CD4-positive, alpha-beta T cell treated with Interleukin-4 for 1 hour (primary cell): ENCODE results near the gene ULBP2.
A peak's percentile ranks its signal among the peaks of the same experiment; 100 is the strongest.
"Not testable (repeated sequence)": the region's sequence is repeated elsewhere in the genome, so short reads cannot be mapped to it uniquely, and the experiment has no call there.

Experiments used
- DNase-seq, 2 donors: peaks; one replicate each; pipeline ENCODE4 v3.0.0-alpha.2; 2020 to 2022

The ULBP2 gene

DNA sequence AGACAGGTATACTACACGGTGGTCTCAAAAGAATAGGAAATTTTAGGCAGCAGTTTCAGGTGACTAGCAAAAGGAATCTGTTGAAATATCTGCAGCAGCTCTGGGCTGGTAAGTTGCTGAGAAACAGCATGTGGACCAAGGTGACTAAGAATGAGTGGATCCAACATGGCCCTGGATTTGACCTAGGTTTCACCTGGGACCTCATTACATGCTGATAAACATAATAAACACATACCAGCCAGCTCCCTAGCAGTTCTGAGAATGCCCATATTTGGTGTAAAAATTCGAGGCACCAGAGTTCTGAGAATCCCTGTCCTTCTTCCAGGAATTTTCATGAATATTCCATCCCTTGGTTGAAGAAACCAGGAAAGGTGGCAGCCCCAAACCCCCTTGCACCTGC is 11.6 kb downstream of the ULBP2 start:
- not testable (repeated sequence) for DNase-seq

GRCh38 chr6:149953934-149954327 is 12.1 kb downstream of the ULBP2 start:
- not testable (repeated sequence) for DNase-seq

- not testable (repeated sequence) for DNase-seq
Measured at GRCh38 chr6:149954328-149954983, 12.6 kb downstream of the ULBP2 start.

DNA sequence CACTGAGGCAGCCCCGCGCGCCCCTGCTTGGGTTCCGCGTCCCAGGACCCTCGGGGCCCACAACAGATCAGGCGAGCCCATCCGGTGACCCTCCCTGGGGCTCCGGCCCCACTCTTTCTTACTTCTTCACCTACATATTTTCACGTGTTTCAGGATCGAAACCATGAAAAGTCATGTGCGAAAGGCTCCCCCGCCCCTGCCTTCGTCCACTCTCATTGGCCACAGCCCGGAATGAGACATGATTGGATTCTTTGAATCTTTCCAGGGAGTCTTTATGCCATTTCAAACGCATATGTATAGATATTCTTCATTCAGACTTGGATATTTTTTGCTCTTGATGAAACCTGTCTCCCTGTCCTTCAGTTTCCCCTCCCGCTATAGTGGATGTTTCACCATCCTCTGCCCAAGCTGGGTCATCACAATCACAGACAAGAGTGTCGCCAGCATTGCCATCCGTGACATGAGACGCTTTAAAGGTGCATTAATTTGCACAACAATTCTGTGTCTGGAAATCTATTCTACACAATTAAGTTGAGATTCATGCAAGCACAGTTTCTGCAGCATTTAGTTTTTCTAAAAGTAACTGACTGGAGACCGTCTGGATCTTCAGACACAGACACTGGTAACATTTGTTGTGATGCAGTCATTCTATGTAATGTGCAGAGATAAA is 13.3 kb downstream of the ULBP2 start:
- DNase-seq = not testable (repeated sequence)

GRCh38 chr6:149955654-149956317 is 14.0 kb downstream of the ULBP2 start:
- DNase-seq = not testable (repeated sequence)

GRCh38 chr6:149958124-149958523 is 16.3 kb downstream of the ULBP2 start:
- DNase-seq = not testable (repeated sequence)

GRCh38 chr6:149959806-149960205 is 18.0 kb downstream of the ULBP2 start:
- not testable (repeated sequence) for DNase-seq

GRCh38 chr6:149960488-149960887 is 18.7 kb downstream of the ULBP2 start:
- DNase-seq = no peak

DNA sequence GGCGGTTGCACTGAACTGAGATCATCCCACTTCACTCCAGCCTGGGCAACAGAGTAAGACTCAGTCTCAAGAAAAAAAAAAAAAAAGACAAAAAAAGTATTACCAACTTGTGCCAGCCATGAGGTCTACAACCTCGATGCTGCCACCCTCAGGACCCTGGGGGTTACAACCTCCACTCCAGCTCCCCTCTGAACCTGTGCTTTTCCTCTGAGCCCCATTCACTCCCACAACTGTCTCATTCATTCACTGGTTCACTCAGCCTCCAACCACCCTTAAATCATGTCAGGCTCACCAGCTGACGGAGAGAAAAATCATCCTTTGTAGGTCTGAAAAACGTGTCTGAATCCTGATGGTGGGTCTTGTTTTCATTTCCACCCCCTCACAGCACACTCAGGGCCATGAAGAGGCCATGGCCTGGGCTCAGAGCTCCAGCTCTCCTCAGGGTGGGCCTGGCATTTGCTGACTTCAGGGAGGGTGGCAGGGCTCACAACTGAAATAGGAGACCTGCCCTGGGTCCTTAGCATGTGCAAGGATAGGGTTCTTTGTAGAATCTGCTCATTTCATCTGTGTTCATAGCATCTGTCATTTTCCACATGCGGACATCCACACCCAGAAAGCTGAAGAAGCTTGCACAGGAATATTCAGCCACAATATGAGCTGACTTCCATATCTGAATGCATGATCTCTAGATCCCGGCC is 20.1 kb downstream of the ULBP2 start:
- DNase-seq = peak; percentile 43 to 52

DNA sequence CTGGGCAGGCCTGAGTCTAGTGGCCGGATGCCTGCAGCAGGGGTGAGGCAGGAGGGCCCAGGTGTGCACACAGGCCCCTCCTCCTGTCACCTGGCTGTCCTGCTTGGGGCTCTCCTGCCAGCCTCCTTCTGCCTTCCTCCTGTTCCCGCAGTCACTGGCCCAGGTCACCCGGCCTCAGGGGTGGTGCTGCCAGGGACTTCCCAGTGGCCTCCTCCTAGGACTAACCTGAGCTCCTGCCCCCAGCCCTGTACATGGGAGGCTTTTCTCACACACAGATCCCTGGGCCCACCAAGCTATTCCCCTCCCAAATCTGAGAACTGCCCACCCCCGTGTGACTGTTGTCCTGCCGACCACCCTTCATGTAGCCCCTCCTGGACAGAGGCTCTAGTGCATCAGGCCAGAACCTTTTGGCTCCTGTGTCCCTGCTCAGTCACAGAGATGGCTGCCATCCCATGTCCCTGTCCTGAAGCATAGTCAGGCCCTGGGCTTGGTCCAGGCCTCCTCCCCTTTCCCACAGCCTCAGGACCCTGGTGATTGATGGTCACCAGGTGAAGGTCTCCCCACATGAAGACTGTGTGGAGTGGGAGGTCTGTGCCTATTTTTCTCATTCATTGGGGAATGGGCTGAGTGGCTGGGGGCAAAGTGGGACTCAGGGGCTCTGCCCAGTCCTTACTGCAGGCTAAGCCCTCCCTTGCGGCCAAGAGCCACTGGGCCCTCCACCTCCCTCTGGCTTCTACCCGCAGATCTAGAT is 20.8 kb downstream of the ULBP2 start:
- no peak for DNase-seq

GRCh38 chr6:149963212-149963461 is 21.3 kb downstream of the ULBP2 start:
- DNase-seq = peak in 1 of 2 donors; percentile 52

GRCh38 chr6:149963462-149964307 is 21.9 kb downstream of the ULBP2 start, which contains the start of gene ULBP1:
TSS of gene ULBP1 (plus strand) at chr6:149963943. CDS start at chr6:149964050, 107 bp downstream.
- DNase-seq = peak; percentile 80

GRCh38 chr6:149964308-149965193 is 22.7 kb downstream of the ULBP2 start:
- peak in 1 of 2 donors; percentile 39 for DNase-seq

DNA sequence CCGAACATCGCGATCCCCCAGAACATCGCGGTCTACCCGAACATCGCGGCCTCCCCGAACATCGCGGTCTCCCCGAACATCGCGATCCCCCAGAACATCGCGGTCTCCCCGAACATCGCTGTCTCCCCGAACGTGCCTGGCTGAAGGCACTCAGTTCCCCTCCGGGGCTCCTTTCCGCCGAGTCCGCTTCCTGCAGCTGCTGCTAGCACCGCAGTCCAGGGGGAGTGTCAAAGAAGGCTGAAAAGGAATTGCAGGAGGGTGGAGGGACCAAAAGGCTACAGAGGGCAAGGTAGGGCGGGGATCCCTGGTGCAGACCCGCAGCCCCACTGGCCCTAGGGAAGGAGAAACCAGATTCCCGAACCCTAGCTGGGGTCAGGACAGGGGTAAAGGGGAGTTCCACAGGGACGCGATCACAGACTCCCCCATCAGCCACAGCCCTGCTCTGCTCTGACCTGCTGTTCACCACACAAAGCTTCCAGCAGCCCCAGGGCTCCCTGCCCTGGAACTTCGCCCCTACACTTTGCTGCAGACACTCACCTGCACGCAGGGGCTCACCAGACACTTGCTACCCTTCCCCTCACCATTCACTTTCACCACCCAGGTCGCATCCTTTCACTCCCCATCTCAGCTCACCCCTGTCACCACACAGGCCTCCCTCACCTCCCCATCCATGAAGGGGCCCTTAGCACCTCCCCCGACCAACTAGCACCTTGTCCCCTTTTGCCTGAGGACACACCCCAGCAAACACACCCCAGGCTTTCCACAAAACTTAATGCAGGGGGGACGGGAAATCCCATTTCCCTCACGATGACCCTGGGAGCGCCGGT is 23.6 kb downstream of the ULBP2 start:
- peak; percentile 36 to 37 for DNase-seq

GRCh38 chr6:149966319-149966718 is 24.5 kb downstream of the ULBP2 start:
- DNase-seq = not testable (repeated sequence)

GRCh38 chr6:149967591-149967990 is 25.8 kb downstream of the ULBP2 start:
- DNase-seq = no peak

DNA sequence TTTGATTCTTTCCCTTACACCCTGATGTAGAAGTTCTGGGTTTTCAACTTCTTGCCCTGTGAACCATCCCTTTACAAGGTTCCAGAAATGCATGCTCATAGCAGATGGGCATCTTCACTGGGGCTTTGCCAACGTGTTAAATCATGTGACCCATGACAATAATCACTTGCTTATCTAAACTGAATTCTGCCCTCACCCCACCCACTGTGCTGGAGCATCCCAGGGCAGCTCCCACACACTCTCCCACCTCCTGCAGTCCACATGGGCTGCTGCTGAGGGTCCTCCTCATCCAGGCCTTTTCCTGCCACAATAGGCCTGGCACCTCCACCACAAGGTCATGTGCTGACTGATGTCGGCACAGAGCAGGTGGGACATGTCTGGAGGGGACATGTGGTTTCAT is 26.2 kb downstream of the ULBP2 start:
- not testable (repeated sequence) for DNase-seq

DNA sequence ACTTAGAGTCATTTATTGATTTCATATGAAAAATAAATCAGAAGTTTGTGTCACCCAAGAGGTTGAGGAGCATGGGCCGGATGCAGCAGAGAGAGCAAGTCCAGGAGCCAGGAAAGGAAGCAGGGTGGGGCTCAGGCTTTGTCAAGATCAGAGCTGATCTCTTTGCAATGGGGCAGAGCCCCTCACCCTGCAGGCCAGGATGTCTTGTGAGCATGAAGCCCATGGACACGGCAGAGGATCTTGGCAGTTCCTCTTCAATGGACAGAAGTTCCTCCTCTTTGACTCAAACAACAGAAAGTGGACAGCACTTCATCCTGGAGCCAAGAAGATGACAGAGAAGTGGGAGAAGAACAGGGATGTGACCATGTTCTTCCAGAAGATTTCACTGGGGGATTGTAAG is 27.1 kb downstream of the ULBP2 start:
- not testable (repeated sequence) for DNase-seq

GRCh38 chr6:149969635-149970034 is 27.8 kb downstream of the ULBP2 start:
- DNase-seq = no peak

DNA sequence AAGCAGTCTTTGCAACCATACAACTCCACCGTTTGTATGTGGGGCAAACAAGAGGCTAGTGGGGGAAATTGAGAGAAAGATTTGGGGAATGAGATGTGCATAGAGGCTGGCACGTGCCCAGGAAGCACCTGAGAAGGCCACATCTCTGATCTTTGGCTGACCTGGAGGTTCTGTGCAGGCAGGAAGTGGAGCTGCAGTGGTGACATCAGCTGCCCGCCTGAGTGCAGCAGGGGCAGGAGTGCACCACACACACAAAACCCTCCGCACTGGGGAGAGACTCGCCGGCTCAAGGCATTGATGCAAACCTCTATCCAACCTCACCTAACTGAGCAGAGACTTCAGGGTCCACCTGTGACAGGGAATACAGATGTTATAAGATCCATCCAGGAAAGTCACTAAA is 32.6 kb downstream of the ULBP2 start:
- DNase-seq = not testable (repeated sequence)
